B cell (primary cell): ENCODE results near the gene HTR3A.

Source experiments
- CTCF ChIP-seq: fragments of 200-600 bp; IDR thresholded peaks from one replicate; pipeline ENCODE4 v1.8.0; 2022; ENCODE audit warnings: antibody characterized with exemption, mild to moderate bottlenecking
- EZH2 ChIP-seq: IDR thresholded peaks from 2 replicates; pipeline ENCODE4 v1.6.1; 2012; ENCODE audit warnings: borderline replicate concordance, low read depth, mild to moderate bottlenecking, moderate library complexity, low read length; ENCODE audit not compliant: insufficient read depth, poor library complexity, severe bottlenecking

- TF ChIP-seq CTCF (no peak), EZH2 (no peak)
Measured at GRCh38 chr11:113989381-113989780, 14.5 kb downstream of the HTR3A start.
